Measurements from ENCODE around the gene SRGAP2C. TPM values are rescaled to one million over a fixed set of nuclear protein-coding genes. Genes with fewer than 3 reads are reported as not detected.
"Not testable (repeated sequence)": the region's sequence is repeated elsewhere in the genome, so short reads cannot be mapped to it uniquely, and the experiment has no call there.

Gene SRGAP2C
- polyA plus RNA-seq, 5 donors, result 12.6 to 15.6 (median 15.2) TPM

GRCh38 chr1:121183867-121184266 lies 908 bp upstream of the SRGAP2C start:
- DNase-seq, result not testable (repeated sequence)

- DNase-seq, result not testable (repeated sequence)
Measured at GRCh38 chr1:121185140-121185708, 449 bp downstream of the SRGAP2C start.

GRCh38 chr1:121186191-121186590 lies 1.4 kb downstream of the SRGAP2C start:
- not testable (repeated sequence) for DNase-seq

GRCh38 chr1:121187914-121188313 lies 3.1 kb downstream of the SRGAP2C start:
- not testable (repeated sequence) for DNase-seq

GRCh38 chr1:121192512-121192911 lies 7.7 kb downstream of the SRGAP2C start:
- DNase-seq, result not testable (repeated sequence)

GRCh38 chr1:121197095-121197882 lies 12.5 kb downstream of the SRGAP2C start:
- not testable (repeated sequence) for DNase-seq

- DNase-seq, result not testable (repeated sequence)
Measured at GRCh38 chr1:121199763-121200162, 15.0 kb downstream of the SRGAP2C start.

GRCh38 chr1:121200232-121200631 lies 15.5 kb downstream of the SRGAP2C start:
- not testable (repeated sequence) for DNase-seq

GRCh38 chr1:121200985-121201981 lies 16.5 kb downstream of the SRGAP2C start:
- DNase-seq, result peak; percentile 20 to 24

- not testable (repeated sequence) for DNase-seq
Measured at GRCh38 chr1:121202986-121203385, 18.2 kb downstream of the SRGAP2C start.

GRCh38 chr1:121205786-121206711 lies 21.3 kb downstream of the SRGAP2C start:
- not testable (repeated sequence) for DNase-seq

- DNase-seq, result not testable (repeated sequence)
Measured at GRCh38 chr1:121207328-121207727, 22.6 kb downstream of the SRGAP2C start.

- not testable (repeated sequence) for DNase-seq
Measured at GRCh38 chr1:121208375-121208774, 23.6 kb downstream of the SRGAP2C start.

- not testable (repeated sequence) for DNase-seq
Measured at GRCh38 chr1:121210778-121211177, 26.0 kb downstream of the SRGAP2C start.

GRCh38 chr1:121213491-121213890 lies 28.7 kb downstream of the SRGAP2C start:
- not testable (repeated sequence) for DNase-seq

GRCh38 chr1:121214544-121215156 lies 29.9 kb downstream of the SRGAP2C start:
- not testable (repeated sequence) for DNase-seq

- not testable (repeated sequence) for DNase-seq
Measured at GRCh38 chr1:121215699-121216417, 31.1 kb downstream of the SRGAP2C start.

GRCh38 chr1:121216676-121217075 lies 31.9 kb downstream of the SRGAP2C start:
- not testable (repeated sequence) for DNase-seq

GRCh38 chr1:121221770-121222169 lies 37.0 kb downstream of the SRGAP2C start:
- not testable (repeated sequence) for DNase-seq
